ENCODE data around the gene CSNK1A1.
A peak's percentile ranks its signal among the peaks of the same experiment; 100 is the strongest.
"Not testable (repeated sequence)": the region's sequence is repeated elsewhere in the genome, so short reads cannot be mapped to it uniquely, and the experiment has no call there.

The CSNK1A1 gene

GRCh38 chr5:149572170-149572569 lies 20.9 kb upstream of the CSNK1A1 start:
- DNase-seq, result no peak

- DNase-seq, result no peak
Measured at GRCh38 chr5:149567226-149567625, 16.0 kb upstream of the CSNK1A1 start.

- DNase-seq, result peak; percentile 9
Measured at GRCh38 chr5:149564542-149565140, 13.4 kb upstream of the CSNK1A1 start.

GRCh38 chr5:149563466-149563865 lies 12.2 kb upstream of the CSNK1A1 start:
- no peak for DNase-seq

- no peak for DNase-seq
Measured at GRCh38 chr5:149561848-149562247, 10.6 kb upstream of the CSNK1A1 start.

GRCh38 chr5:149559706-149560105 lies 8.5 kb upstream of the CSNK1A1 start:
- DNase-seq, result no peak

GRCh38 chr5:149552553-149553160 lies 1.4 kb upstream of the CSNK1A1 start:
- no peak for DNase-seq

GRCh38 chr5:149552038-149552494 lies 827 bp upstream of the CSNK1A1 start:
- DNase-seq, result no peak

GRCh38 chr5:149550594-149551226 lies 529 bp downstream of the CSNK1A1 start:
- DNase-seq, result no peak

GRCh38 chr5:149550268-149550583 lies 1.0 kb downstream of the CSNK1A1 start:
- DNase-seq, result no peak

- DNase-seq, result peak; percentile 24
Measured at GRCh38 chr5:149549461-149550267, 1.6 kb downstream of the CSNK1A1 start.

GRCh38 chr5:149546974-149547373 lies 4.3 kb downstream of the CSNK1A1 start:
- DNase-seq, result no peak

- DNase-seq, result no peak
Measured at GRCh38 chr5:149545327-149545726, 5.9 kb downstream of the CSNK1A1 start.

GRCh38 chr5:149544028-149544420 lies 7.2 kb downstream of the CSNK1A1 start:
- DNase-seq, result no peak

- DNase-seq, result no peak
Measured at GRCh38 chr5:149543361-149544027, 7.7 kb downstream of the CSNK1A1 start.

GRCh38 chr5:149541893-149542292 lies 9.3 kb downstream of the CSNK1A1 start:
- no peak for DNase-seq

GRCh38 chr5:149540089-149540488 lies 11.2 kb downstream of the CSNK1A1 start:
- no peak for DNase-seq

GRCh38 chr5:149537374-149537975 lies 13.8 kb downstream of the CSNK1A1 start:
- no peak for DNase-seq

- not testable (repeated sequence) for DNase-seq
Measured at GRCh38 chr5:149535787-149536186, 15.5 kb downstream of the CSNK1A1 start.

- no peak for DNase-seq
Measured at GRCh38 chr5:149532413-149532812, 18.8 kb downstream of the CSNK1A1 start.

GRCh38 chr5:149529463-149529862 lies 21.8 kb downstream of the CSNK1A1 start:
- no peak for DNase-seq

- no peak for DNase-seq
Measured at GRCh38 chr5:149528281-149529060, 22.8 kb downstream of the CSNK1A1 start.

Data from NCI-H187 treated with DMSO at 0.1 percent for 48 hours (cell line).